IMR-90 (cell line): ENCODE measurements around the gene PPP1R10. TPM values are rescaled to one million over a fixed set of nuclear protein-coding genes. Genes with fewer than 3 reads are reported as not detected.

Experiments
- ATAC-seq: fragments of 200-7000 bp; cut with Tn5 transposase; 2 replicates; pipeline ENCODE4 v1.9.1; 2020; ENCODE audit warnings: low read depth, mild to moderate bottlenecking, moderate library complexity
- BruUV-seq: library from RNA; stranded (reverse); fragments of 400-500 nt; replicated peaks from 2 replicates; lab custom pipeline; 2021; lab: Mats Ljungman, UMichigan
- CTCF ChIA-PET: fragments of 300-600 bp; formaldehyde crosslinking; extraction: SDS; loops from one replicate; lab custom pipeline; 2021; ENCODE audit warnings: antibody characterized with exemption; lab: Yijun Ruan, JAX
- POLR2A ChIA-PET: fragments of 300-600 bp; sonication (Branson Sonifier 250); formaldehyde crosslinking; loops from one replicate; lab custom pipeline; 2022; ENCODE audit warnings: antibody characterized with exemption; ENCODE audit not compliant: unreplicated experiment; lab: Charles Lee
- DNase-seq: peaks from one replicate; pipeline ENCODE4 v3.0.0; 2013
- H2AFZ ChIP-seq: replicated peaks from 2 replicates; pipeline ENCODE3; 2013; ENCODE audit warnings: low read length, mild to moderate bottlenecking; ENCODE audit not compliant: poor library complexity
- H2AK5ac ChIP-seq: 2 replicates; pipeline ENCODE4 v1.6.1; 2013; ENCODE audit warnings: low read depth, low read length, inconsistent platforms
- H2AK9ac ChIP-seq: replicated peaks from 2 replicates; pipeline ENCODE3; 2013; ENCODE audit warnings: mild to moderate bottlenecking, low read depth, low read length, moderate library complexity; ENCODE audit not compliant: poor library complexity
- H2BK120ac ChIP-seq: 2 replicates; pipeline ENCODE4 v1.6.1; 2013; ENCODE audit warnings: low read depth, low read length, inconsistent platforms
- H2BK15ac ChIP-seq: 3 replicates; pipeline ENCODE4 v1.6.1; 2013; ENCODE audit warnings: low read depth, low read length, inconsistent platforms
- H2BK20ac ChIP-seq: 2 replicates; pipeline ENCODE4 v1.6.1; 2013; ENCODE audit warnings: low read depth, mild to moderate bottlenecking, inconsistent platforms, low read length, moderate library complexity
- H2BK5ac ChIP-seq: 2 replicates; pipeline ENCODE4 v1.6.1; 2013; ENCODE audit warnings: mild to moderate bottlenecking, low read depth, low read length, inconsistent platforms; ENCODE audit not compliant: poor library complexity, severe bottlenecking
- H3K14ac ChIP-seq: replicated peaks from 2 replicates; pipeline ENCODE4 v1.6.1; 2013; ENCODE audit warnings: low read depth, low read length, inconsistent platforms
- H3K18ac ChIP-seq: 2 replicates; pipeline ENCODE4 v1.6.1; 2013; ENCODE audit warnings: low read depth, low read length, control low read depth
- H3K23ac ChIP-seq: 2 replicates; pipeline ENCODE4 v1.6.1; 2013; ENCODE audit warnings: low read depth, low read length, inconsistent platforms
- H3K27ac ChIP-seq: 2 replicates; pipeline ENCODE4 v1.5.1; 2013; ENCODE audit warnings: mild to moderate bottlenecking, control low read depth, low read length; ENCODE audit not compliant: insufficient read depth
- H3K27me3 ChIP-seq: 2 replicates; pipeline ENCODE4 v1.6.1; 2013; ENCODE audit warnings: low read length; ENCODE audit not compliant: control insufficient read depth, insufficient read depth
- H3K36me3 ChIP-seq: 2 replicates; pipeline ENCODE4 v1.6.1; 2013; ENCODE audit warnings: low read length, mixed read lengths; ENCODE audit not compliant: control insufficient read depth, insufficient read depth
- H3K4ac ChIP-seq: 2 replicates; pipeline ENCODE4 v1.6.1; 2013; ENCODE audit warnings: low read depth, low read length, inconsistent platforms
- H3K4me1 ChIP-seq: 2 replicates; pipeline ENCODE4 v1.6.1; 2013; ENCODE audit warnings: low read length, mixed read lengths; ENCODE audit not compliant: control insufficient read depth, insufficient read depth
- H3K4me2 ChIP-seq: 2 replicates; pipeline ENCODE4 v1.6.1; 2013; ENCODE audit warnings: low read depth, mild to moderate bottlenecking, control low read depth, low read length, moderate library complexity
- H3K4me3 ChIP-seq: 2 replicates; pipeline ENCODE4 v1.5.1; 2013; ENCODE audit warnings: low read depth, mild to moderate bottlenecking, control low read depth, low read length, moderate library complexity; ENCODE audit not compliant: insufficient read depth
- H3K56ac ChIP-seq: 2 replicates; pipeline ENCODE4 v1.6.1; 2013; ENCODE audit warnings: low read length, inconsistent platforms; ENCODE audit not compliant: insufficient read depth; ENCODE audit errors: extremely low read depth
- H3K79me1 ChIP-seq, 2 experiments: 2 replicates each; pipeline ENCODE4 v1.6.1; 2013; ENCODE audit warnings: low read length in 2 of 2, inconsistent platforms in 1 of 2, low read depth in 1 of 2
- H3K9ac ChIP-seq: 2 replicates; pipeline ENCODE4 v1.6.1; 2013; ENCODE audit warnings: low read depth, low read length, control low read depth
- H3K9me1 ChIP-seq: 2 replicates; pipeline ENCODE4 v1.6.1; 2013; ENCODE audit warnings: low read length, inconsistent platforms; ENCODE audit not compliant: insufficient read depth
- H3K9me3 ChIP-seq: 2 replicates; pipeline ENCODE4 v1.6.1; 2013; ENCODE audit warnings: low read length; ENCODE audit not compliant: control insufficient read depth, insufficient read depth
- H4K20me1 ChIP-seq: 2 replicates; pipeline ENCODE4 v1.6.1; 2013; ENCODE audit warnings: low read length, inconsistent platforms; ENCODE audit not compliant: insufficient read depth
- H4K5ac ChIP-seq: 2 replicates; pipeline ENCODE4 v1.6.1; 2013; ENCODE audit warnings: mild to moderate bottlenecking, low read depth, low read length, control low read depth
- H4K8ac ChIP-seq, 2 experiments: 2 replicates each; pipeline ENCODE4 v1.6.1; 2013; ENCODE audit warnings: low read depth in 2 of 2, low read length in 2 of 2, control low read depth in 1 of 2, inconsistent platforms in 1 of 2
- H4K91ac ChIP-seq: 2 replicates; pipeline ENCODE4 v1.6.1; 2013; ENCODE audit warnings: low read depth, low read length, inconsistent platforms; ENCODE audit not compliant: insufficient read depth
- BHLHE40 ChIP-seq: fragments of 150-350 bp; IDR thresholded peaks from 2 replicates; pipeline ENCODE4 v1.6.1; 2016; ENCODE audit warnings: mild to moderate bottlenecking, low read depth, low read length
- CEBPB ChIP-seq: IDR thresholded peaks from 2 replicates; pipeline ENCODE4 v1.6.1; 2012; ENCODE audit warnings: low read depth, low read length, improper control_type of control experiment
- CHD1 ChIP-seq: IDR thresholded peaks from 2 replicates; pipeline ENCODE4 v1.6.1; 2012; ENCODE audit warnings: low read depth, low read length, improper control_type of control experiment
- CTCF ChIP-seq: conservative IDR thresholded peaks from 2 replicates; pipeline ENCODE4 v1.5.1; 2012; ENCODE audit warnings: mild to moderate bottlenecking, low read depth, low read length, improper control_type of control experiment
- ELK1 ChIP-seq: fragments of 150-350 bp; IDR thresholded peaks from 2 replicates; pipeline ENCODE4 v1.6.1; 2016; ENCODE audit warnings: low read depth, mild to moderate bottlenecking, low read length, moderate library complexity, borderline replicate concordance
- FOS ChIP-seq: fragments of 150-350 bp; IDR thresholded peaks from 2 replicates; pipeline ENCODE4 v1.6.1; 2016; ENCODE audit warnings: low read depth, low read length
- MAFK ChIP-seq: IDR thresholded peaks from 2 replicates; pipeline ENCODE4 v1.6.1; 2012; ENCODE audit warnings: low read depth, low read length, improper control_type of control experiment
- MAZ ChIP-seq: IDR thresholded peaks from 2 replicates; pipeline ENCODE4 v1.6.1; 2012; ENCODE audit warnings: low read depth, mild to moderate bottlenecking, low read length, improper control_type of control experiment, moderate library complexity, borderline replicate concordance
- MXI1 ChIP-seq: IDR thresholded peaks from 2 replicates; pipeline ENCODE4 v1.6.1; 2012; ENCODE audit warnings: low read depth, mild to moderate bottlenecking, low read length, moderate library complexity, borderline replicate concordance
- NFE2L2 ChIP-seq: fragments of 150-350 bp; IDR thresholded peaks from 2 replicates; pipeline ENCODE4 v1.6.1; 2016; ENCODE audit warnings: low read depth, mild to moderate bottlenecking, low read length
- POLR2A ChIP-seq: IDR thresholded peaks from 2 replicates; pipeline ENCODE4 v1.6.1; 2012; ENCODE audit warnings: mild to moderate bottlenecking, low read depth, low read length
- RCOR1 ChIP-seq: IDR thresholded peaks from 2 replicates; pipeline ENCODE4 v1.6.1; 2012; ENCODE audit warnings: mild to moderate bottlenecking, low read length, improper control_type of control experiment; ENCODE audit not compliant: insufficient replicate concordance
- RFX5 ChIP-seq: IDR thresholded peaks from 2 replicates; pipeline ENCODE4 v1.8.0; 2012; ENCODE audit warnings: low read depth, mild to moderate bottlenecking, low read length, moderate library complexity
- SMC3 ChIP-seq: fragments of 150-350 bp; IDR thresholded peaks from 2 replicates; pipeline ENCODE4 v1.6.1; 2016; ENCODE audit warnings: low read depth, mild to moderate bottlenecking, antibody characterized with exemption, low read length, moderate library complexity
- WGBS, 2 experiments: methylation state at CpG; one replicate each; pipeline versions ENCODE4 v1.1.5 to v1.1.7; 2013; ENCODE audit warnings: missing lambda C conversion rate in 2 of 2; ENCODE audit not compliant: insufficient read length in 1 of 2; ENCODE audit errors: extremely low coverage in 2 of 2; 5-methylcytosine and 5-hydroxymethylcytosine counted together
- dilution Hi-C: fragments of 300-500 bp; cut with HindIII; formaldehyde crosslinking; loops from one replicate; pipeline ENCODE4 v1.14.3; 2018; ENCODE audit warnings: low sequenced_read_pairs; ENCODE audit not compliant: unreplicated experiment
- in situ Hi-C: fragments of 300-500 bp; cut with MboI; formaldehyde crosslinking; loops from 3 replicates; pipeline ENCODE4 v1.14.3; 2019; ENCODE audit warnings: low sequenced_read_pairs, inconsistent platforms, mixed read lengths
- intact Hi-C: fragments of 100-400 bp; cut with micrococcal nuclease; formaldehyde crosslinking; loops from 2 replicates; pipeline ENCODE4 v1.10.0; 2022
- polyA plus RNA-seq, 3 experiments: library from polyadenylated mRNA; depleted of rRNA; stranded (reverse); fragments of >200 nt; gene quantifications; 2 replicates each; pipeline ENCODE4 v1.2.3, GENCODE V29; 2012; ENCODE audit warnings: low replicate concordance in 1 of 3
- total RNA-seq: library from RNA; depleted of rRNA; stranded (reverse); fragments of >200 nt; gene quantifications from 2 replicates; pipeline ENCODE4 v1.2.3, GENCODE V29; 2012
- TF ChIP-seq, protein P1 (sequence below): fragments of 150-350 bp; IDR thresholded peaks from 2 replicates; pipeline ENCODE4 v1.6.1; 2017; ENCODE audit warnings: mild to moderate bottlenecking, antibody characterized with exemption, low read length, low read depth

PPP1R10 gene
- total and polyA plus RNA-seq, 2 of the 4 experiments (the other 2 are of a cell fraction), result 18.8 to 21.2 TPM

DNA sequence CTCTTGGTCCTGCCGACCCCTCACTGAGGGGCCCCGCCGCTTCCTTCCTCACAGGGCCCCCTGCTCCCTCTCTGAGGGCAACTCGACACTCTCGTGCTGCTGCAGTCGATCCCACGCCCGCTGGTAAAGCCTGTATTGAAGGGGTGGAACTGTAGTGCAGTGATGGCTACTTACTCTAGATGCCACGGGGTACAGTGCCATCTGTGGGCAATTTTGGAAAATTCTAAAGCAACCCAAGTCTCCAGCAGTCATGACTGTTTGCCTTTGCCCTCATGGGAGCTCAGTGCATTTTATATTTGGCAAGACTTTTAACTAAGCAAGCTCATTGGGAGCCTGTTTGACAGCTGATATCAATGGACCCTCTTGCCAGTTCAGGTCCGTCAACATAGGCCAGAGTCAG lies 23.4 kb upstream of the PPP1R10 start:
- dilution Hi-C loops, result no loop called here
- Histone ChIP-seq H2AK5ac (no peak overlapping the region), H2BK15ac (no peak overlapping the region), H3K18ac (no peak overlapping the region), H3K4me1 (no peaks in the 10 kb centered on the region), H2AFZ (no peak overlapping the region), H3K4ac (no peak overlapping the region), H4K8ac (no peak overlapping the region), H2BK5ac (no peak overlapping the region), H3K27me3 (no peaks in the 10 kb centered on the region), H4K91ac (no peak overlapping the region), H3K36me3 (peaks cover 39% of the 10 kb centered on the region), H2BK120ac (no peak overlapping the region), H3K27ac (no peak overlapping the region), H3K14ac (no peak overlapping the region), H2BK20ac (no peak overlapping the region), H3K56ac (no peak overlapping the region), H3K9me1 (no peaks in the 10 kb centered on the region; the same call in 1 of the 2 replicates), H3K9ac (no peak overlapping the region), H4K20me1 (no peaks in the 10 kb centered on the region), H3K79me1 (peaks cover 7 to 12% of the 10 kb centered on the region in 2 experiments; a peak in 3 of 4 replicates), H3K4me2 (no peak overlapping the region), H4K5ac (no peak overlapping the region), H2AK9ac (no peak overlapping the region), H3K9me3 (no peaks in the 10 kb centered on the region), H3K23ac (no peak overlapping the region), H3K4me3 (no peak overlapping the region)
- no peak for ATAC-seq
- DNase-seq, result no peak
- POLR2A ChIA-PET, result no interaction called here
- CTCF ChIA-PET, result interaction anchor here (2.2 kb wide), 1 partner anchor 32 kb away, joined by 5 read pairs; the partner anchor contains the start of gene DHX16
- intact Hi-C loops, result loop anchor here (1.0 kb wide), 1 partner anchor 8 kb away; no protein-coding TSS in a partner anchor
- no TSS peak for BruUV-seq
- TF ChIP-seq CTCF (no peak), SMC3 (no peak), ELK1 (no peak), POLR2A (no peak), RCOR1 (no peak), FOS (no peak), MAZ (no peak), NFE2L2 (no peak), MXI1 (no peak), MAFK (no peak), CHD1 (no peak), RFX5 (no peak), CEBPB (no peak), BHLHE40 (no peak)
- TF ChIP-seq, protein P1, sequence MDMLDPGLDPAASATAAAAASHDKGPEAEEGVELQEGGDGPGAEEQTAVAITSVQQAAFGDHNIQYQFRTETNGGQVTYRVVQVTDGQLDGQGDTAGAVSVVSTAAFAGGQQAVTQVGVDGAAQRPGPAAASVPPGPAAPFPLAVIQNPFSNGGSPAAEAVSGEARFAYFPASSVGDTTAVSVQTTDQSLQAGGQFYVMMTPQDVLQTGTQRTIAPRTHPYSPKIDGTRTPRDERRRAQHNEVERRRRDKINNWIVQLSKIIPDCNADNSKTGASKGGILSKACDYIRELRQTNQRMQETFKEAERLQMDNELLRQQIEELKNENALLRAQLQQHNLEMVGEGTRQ, result no peak
- WGBS, 2 experiments, result 84% methylated on average over 4 of the region's 10 CpGs; no CpG with 5 or more reads in 1 of the 2 experiments
- in situ Hi-C loops, result no loop called here
